Measurements from ENCODE around the gene FAT3.

The FAT3 gene

GRCh38 chr11:92269021-92269420 lies 44.4 kb downstream of the FAT3 start:
- TF ChIP-seq ISL1 (CRISPR knock-in tag; IDR thresholded peaks at IDR 0.05) (peak; percentile 76), ZNF70 (CRISPR knock-in tag; IDR thresholded peaks at IDR 0.05) (no peak)
- peak; percentile 86 for ATAC-seq

GRCh38 chr11:92269841-92270240 lies 45.2 kb downstream of the FAT3 start:
- peak; percentile 43 for ATAC-seq
- TF ChIP-seq ISL1 (CRISPR knock-in tag; IDR thresholded peaks at IDR 0.05) (peak; percentile 85), ZNF8 (CRISPR knock-in tag; IDR thresholded peaks at IDR 0.05) (no peak), POU6F1 (CRISPR knock-in tag; IDR thresholded peaks at IDR 0.05; ENCODE audit: borderline replicate concordance, low read depth) (no peak), SNAI2 (CRISPR knock-in tag; IDR thresholded peaks at IDR 0.05) (no peak), TOX (CRISPR knock-in tag; IDR thresholded peaks at IDR 0.05; ENCODE audit: borderline replicate concordance) (no peak), CSDC2 (CRISPR knock-in tag; IDR thresholded peaks at IDR 0.05) (no peak), ARNTL (CRISPR knock-in tag; IDR thresholded peaks at IDR 0.05; ENCODE audit: borderline replicate concordance, low read depth) (no peak), PATZ1 (CRISPR knock-in tag; IDR thresholded peaks at IDR 0.05; ENCODE audit: borderline replicate concordance) (no peak)

GRCh38 chr11:92272651-92273050 lies 48.0 kb downstream of the FAT3 start:
- no peak for ATAC-seq
- TF ChIP-seq TCF4 (CRISPR knock-in tag; IDR thresholded peaks at IDR 0.05; ENCODE audit: borderline replicate concordance): no peak
- TF ChIP-seq ISL1 (CRISPR knock-in tag; IDR thresholded peaks at IDR 0.05): no peak
- TF ChIP-seq PATZ1 (CRISPR knock-in tag; IDR thresholded peaks at IDR 0.05; ENCODE audit: borderline replicate concordance): no peak
- no peak for TF ChIP-seq ZFP30 (CRISPR knock-in tag; IDR thresholded peaks at IDR 0.05)
- no peak for TF ChIP-seq ZNF565 (CRISPR knock-in tag; conservative IDR thresholded peaks at IDR 0.05; ENCODE audit: low read depth)

Measured in SK-N-SH treated with all-trans-retinoic acid at 6 μM for 48 hours (cell line).